HG03045 (cell line): ENCODE measurements around the gene FNDC3B.

ENCODE experiments used
- ATAC-seq: cut with Tn5 transposase; IDR thresholded peaks from one replicate; pipeline ENCODE4 v1.9.1; 2021; ENCODE audit warnings: mild to moderate bottlenecking, moderate library complexity; ENCODE audit not compliant: unreplicated experiment

The FNDC3B gene

DNA sequence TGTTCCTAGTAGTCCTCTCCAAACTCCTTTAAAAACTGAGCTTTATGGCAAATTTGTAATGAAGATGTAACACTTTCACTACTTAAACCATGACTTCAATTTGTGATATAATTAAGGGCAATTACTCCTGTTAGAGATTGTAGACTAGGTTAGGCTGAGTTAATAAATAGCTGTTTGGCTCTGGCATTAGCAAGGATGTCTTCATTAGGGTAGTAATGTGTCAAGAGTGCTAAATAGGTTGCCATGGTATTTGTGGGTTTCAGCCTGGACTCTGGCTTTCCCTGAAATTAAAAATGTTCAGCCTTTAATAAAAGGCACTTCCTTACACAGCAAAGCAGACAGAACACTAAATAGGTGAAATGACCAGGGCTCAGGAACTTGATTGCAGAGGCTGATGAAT, 337.0 kb downstream of the FNDC3B start:
- ATAC-seq: no peak

DNA sequence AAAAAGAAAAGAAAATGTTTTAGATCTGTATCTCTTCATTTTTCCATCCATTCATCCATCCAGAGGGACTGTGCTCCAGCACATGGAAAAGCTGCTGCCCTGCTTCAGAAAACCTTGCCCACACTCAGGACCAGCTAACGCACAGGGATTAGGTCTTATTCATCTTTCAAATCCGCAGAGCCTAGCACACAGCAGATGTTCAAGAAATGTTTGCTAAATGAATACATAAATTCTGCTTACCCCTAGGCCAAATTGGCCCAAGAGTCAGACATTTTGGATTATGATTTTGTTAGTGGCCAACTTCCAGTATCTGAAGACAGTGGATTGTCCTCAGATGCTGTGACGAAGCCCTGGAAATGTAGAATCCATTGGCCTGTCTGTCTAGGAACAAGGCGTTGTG, 337.5 kb downstream of the FNDC3B start:
- ATAC-seq: no peak

DNA sequence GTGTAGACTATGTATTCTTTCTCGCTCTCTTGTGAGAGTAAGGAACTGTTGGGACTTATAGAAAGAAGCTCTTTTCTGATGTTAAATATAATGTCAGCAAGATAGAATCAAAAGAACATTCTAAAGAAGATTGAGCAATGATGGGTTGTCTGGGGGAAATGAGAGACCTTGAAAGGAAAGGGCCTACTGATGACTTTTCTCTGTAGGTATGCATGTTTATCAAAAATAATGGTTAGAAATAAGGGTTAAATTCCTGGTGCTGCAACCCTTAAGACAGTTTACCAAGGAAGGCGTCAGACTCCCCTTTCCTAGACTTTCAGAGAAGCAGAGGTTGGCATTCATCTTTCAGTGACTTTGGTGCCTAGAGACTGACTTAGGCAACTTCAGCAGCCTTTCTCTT, 339.1 kb downstream of the FNDC3B start:
- ATAC-seq: no peak

DNA sequence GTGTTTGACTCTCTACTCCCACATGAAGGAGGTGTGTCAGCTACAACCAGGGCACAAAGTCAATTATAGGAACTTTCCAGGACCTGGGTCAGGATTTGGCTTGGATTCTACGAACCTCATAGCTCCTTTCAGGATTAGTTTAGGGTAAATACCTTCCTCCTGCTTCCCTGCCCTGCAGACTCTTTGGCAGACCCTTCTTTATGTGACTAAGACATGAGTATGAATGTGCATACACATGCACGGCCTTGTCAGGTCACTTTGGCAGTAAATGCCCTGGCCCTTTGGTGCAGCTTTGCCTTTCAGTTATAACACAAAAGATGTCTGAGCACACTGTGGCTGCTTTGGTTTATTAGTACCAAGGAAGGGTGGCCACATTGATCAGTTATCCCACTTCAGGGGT, 340.0 kb downstream of the FNDC3B start:
- ATAC-seq: no peak

DNA sequence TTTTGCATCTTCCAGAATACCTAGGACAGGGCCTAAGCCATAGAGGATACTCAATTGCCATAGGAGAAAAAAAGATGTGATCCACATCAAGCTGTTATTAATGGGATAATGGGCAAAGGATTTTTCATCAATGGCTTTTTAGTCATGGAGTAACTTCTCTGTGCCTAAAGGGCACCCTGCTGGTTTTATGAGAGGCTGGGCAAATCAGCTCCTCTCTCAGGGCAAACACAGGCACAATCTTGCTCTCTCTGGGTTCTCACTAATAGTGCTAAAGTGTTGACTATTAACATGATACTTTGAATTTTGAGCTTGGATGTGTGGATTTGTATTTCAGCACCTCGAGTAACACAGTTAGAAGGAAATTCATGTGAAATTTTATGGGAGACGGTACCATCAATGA, 341.3 kb downstream of the FNDC3B start:
- no peak for ATAC-seq

DNA sequence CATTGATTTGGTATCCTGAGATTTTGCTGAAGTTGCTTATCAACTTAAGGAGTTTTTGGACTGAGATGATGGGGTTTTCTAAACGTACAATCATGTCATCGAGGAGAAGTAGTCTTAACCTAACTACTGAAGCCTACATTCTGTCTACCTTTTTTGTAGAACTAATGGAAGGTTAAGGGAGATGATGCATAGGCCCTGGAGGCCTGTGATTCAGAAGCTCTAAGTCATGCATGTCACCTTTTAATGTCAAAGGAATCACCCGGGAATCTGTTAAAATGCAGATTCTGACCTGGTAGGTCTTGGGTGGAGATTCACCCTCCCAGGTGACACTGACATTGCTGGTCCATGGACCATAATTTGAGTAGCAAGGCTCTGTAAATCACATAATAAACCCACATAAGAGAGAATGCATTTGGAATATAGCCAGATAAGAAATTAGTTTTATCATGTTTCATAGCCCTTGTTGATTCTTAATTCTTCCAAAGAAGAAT, 344.0 kb downstream of the FNDC3B start:
- no peak for ATAC-seq

DNA sequence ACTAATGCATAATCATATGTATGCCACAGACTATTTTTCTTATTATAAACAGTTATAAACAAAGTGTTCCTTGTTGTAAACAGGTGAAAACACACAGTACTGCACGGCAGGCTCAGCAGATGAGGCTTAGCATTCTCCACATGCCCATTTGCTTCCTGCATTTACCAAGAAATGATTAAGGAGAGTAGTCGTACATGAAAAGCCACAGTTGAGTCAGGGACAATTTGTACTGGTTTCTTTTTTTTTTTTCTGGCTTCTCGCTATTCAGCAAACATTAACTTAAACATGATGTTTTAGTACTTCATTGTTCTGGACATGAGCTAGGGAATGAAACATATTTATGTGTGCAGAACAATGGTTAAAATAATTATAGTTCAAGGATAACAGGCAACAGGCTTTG, 345.5 kb downstream of the FNDC3B start:
- no peak for ATAC-seq

DNA sequence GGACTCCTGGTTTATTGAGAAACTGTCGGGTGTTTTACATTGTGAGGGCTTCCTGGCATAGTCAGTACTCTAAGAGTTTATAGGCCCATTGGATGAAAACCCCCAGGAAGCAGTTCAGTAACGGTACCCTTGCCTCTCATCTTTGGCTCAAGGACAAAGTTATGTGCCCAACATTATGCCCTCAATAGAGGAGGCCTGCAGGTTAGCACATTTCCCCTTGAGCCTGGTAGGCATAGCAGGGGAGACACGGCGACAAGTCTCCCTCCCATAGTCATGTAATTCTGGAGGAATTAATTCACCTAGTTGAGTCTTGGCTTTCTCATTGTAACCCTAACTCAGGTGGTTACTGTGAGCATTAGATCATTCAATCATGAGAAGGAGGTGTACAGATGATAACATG, 348.4 kb downstream of the FNDC3B start:
- ATAC-seq: no peak

DNA sequence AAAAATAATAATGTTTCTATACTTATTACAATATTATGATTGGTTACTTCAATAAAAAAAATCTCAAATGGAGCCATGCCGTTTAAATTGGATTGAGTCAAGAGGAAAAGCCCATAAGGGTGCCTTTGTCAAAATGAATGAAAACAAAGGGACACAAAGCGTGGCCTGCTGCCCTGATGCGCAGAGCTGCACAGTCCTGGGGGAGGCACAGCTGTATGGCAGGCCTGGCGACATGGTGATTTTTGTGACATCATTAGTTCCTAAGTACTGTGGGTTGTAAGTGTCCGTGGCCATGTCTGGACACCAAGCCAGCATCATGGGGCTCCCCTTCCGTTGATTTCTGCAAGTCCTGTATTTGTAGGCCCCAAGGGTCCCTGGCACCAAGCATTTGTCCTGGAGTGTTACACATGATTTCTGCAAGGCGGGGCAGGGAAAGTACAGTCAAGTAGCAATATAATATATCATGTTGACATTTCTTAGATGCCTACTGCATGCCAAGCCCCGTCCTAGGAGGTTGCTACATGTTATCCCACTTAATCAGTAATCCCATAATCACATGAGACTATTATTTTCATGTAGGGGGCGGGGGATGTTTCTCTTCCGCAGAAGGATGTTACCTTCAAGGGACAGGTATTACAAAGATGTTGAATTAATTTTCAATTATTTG, 349.2 kb downstream of the FNDC3B start:
- no peak for ATAC-seq

DNA sequence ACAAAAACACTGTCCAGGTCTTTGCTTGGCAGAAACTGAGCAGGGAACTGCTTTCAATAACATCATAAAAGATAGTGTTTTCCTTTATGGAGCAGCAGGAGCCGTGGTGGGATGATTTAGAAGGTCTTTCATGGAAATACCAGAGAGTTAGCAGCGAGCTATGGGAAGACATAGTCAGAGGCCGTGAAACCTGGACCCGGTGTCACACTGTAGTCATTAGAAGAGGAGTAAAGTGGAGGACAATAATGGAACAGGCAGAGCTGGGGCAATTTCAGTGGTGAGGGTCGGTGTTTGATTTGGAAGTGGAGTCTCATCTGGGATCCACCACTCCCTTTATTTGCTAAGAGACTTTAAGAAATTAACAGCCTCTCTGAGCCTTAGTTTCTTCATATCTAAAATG, 351.4 kb downstream of the FNDC3B start:
- no peak for ATAC-seq

DNA sequence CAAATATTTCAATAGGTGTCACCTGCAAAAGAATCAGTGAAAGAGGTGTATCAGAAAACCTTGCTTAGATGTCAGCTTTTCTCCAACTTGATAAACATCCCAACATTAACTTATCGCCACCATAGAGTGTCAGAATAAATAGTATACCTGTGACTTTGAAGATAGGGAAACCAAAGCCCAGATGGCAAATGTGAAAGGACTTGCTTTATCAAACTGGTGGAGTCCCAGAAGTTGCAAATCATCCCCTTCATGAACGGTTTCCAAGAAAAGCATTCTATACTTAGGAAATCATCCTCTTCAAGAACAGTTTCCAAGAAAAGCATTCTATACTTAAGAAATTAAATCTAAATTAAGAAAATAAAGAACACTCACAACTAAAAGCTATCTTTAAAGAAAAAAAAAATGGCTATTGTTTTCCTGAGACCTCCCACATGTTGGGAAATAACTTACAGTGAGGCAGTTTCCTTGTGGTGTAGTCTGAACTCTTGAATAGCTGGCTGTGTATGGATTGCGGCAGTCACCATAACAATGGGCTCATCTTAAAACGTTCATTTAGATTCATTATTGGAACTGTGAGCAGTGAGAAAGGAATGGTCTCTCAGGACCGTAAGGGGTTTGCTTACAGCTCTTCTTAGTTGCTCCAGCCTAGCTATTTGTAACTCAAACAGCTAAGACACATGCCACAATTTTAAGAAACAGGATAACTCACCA, 352.4 kb downstream of the FNDC3B start:
- ATAC-seq: no peak

DNA sequence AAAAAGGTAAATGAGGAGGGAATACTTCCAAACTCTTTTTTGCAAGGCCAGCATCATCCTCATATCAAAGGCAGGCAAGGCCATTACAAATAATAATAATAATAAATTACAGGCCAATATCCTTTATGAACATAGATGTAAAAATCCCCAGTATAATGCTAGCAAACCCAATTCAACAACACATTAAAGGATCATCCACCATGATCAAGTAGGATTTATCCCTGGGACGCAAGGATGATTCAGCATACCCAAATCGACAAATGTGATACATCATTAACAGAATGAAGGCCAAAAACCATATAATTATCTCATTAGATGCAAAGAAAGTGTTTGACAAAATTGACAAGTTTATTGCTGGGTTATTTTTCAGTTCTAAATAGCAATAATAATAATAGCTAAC, 355.3 kb downstream of the FNDC3B start:
- no peak for ATAC-seq

DNA sequence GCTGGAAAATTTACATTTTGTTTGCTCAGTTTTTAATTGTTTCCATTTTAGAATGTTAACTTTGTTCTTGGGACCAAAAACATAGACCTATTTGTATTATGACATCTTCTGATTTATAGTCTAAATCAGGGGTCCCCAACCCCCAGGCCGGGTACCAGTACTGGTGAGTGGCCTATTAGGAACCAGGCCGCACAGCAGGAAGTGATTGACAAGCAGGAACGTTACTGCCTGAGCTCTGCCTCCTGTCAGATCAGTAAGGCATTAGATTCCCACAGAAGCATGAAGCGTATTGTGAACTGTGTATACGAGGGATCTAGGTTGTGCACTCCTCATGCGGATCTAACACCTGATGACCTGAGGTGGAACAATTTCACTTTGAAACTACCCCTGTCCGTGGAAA, 357.0 kb downstream of the FNDC3B start:
- no peak for ATAC-seq

DNA sequence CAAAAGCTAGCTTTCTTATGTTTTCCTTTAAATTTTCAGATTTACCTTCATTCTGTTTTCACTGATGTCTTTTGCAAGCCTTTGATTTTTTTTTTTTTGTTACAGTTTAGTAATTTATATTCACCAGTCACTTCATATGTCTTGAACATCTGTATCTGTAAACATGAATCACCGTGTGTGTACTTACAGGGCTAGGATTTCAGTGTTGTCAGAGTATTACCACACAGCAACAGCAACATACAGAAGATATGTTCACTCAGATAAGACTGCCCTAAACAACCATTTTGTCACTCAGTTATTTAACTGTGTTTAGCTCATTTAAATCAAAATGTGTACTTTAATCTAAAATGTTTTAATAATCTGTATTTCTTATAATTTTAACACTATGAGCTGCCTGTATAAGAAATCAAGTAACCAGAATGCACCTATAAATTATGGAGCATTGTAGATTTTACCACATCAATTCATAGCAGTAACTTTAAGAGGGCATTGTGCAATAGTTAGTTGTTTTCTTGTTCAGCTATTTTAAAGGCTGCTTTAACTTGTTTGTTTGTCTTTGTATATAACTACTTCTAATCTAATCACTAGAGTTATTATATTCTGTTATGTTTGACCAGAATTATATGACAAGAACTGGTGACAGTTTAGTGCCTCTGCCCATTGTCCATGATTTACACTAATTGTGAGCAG, 358.5 kb downstream of the FNDC3B start:
- ATAC-seq: no peak

DNA sequence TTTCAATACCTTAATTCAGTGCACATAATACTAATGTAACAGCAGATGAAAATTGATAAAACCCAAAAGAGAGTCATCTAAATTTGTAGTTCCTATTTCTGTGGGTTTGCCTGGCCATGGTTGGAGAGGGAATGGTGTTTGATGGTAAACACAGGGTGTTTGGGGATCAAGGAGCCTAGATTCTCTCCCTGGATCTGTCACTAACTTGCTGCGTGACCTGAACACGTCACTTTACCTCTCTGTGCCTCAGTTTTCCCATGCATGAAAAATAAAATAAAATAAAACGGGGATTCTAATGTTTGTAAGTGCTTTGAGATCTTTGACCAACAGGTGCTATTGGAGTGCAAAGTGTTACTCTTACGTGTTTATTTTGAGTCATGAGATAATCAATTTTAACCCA, 359.1 kb downstream of the FNDC3B start:
- no peak for ATAC-seq

DNA sequence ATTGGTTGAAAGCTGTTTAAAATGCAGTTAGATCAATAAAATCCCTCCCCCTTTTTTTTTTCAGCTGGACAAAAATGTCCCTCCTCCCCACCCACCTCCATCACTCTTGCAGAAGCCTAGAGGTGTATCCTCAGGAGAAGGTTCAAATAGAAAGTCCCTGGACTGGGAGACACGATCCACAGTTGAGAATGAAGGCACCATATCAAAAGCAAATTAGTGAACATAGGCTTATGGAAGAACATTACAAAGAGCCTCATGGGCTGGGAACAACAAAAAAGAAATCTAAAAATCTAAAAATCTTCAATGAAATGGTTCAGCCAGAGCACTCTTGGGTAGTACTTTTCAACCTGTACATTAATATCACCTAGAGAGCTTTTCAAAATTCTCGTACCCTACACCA, 362.7 kb downstream of the FNDC3B start:
- ATAC-seq: no peak

DNA sequence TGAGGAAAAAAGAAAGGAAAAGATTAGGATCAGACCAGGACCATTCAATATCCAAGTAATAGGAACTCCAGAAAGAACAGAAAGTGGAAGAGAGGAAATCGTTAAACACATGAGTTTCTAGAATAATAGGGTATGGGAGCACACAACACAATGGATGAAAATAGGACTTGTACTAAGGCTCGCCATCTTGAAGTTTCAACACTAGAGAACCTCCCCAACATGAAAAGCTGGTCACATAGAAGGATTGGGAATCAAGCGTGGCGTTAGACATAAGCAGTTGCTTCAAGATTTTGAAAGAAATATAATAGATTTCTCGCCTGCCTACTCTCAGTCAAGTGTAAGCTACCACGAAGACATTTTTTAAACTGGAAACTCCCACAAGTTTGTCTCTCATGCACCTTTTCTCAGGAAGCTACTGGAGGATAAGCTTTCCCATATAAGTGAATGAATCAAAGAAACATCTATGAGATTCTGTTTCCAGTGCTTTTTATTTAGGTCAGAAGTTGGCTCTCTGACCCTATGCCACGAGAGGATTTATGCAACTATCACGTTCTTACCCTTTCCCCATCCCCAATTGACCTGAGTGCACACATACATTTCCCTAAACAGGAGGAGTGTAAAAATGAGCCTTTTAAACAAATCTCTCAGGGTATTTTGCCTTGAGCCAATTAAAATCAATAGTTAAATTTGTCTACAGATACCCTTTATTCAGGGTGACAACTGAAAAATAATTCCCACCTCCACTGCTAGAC, 363.7 kb downstream of the FNDC3B start:
- no peak for ATAC-seq

DNA sequence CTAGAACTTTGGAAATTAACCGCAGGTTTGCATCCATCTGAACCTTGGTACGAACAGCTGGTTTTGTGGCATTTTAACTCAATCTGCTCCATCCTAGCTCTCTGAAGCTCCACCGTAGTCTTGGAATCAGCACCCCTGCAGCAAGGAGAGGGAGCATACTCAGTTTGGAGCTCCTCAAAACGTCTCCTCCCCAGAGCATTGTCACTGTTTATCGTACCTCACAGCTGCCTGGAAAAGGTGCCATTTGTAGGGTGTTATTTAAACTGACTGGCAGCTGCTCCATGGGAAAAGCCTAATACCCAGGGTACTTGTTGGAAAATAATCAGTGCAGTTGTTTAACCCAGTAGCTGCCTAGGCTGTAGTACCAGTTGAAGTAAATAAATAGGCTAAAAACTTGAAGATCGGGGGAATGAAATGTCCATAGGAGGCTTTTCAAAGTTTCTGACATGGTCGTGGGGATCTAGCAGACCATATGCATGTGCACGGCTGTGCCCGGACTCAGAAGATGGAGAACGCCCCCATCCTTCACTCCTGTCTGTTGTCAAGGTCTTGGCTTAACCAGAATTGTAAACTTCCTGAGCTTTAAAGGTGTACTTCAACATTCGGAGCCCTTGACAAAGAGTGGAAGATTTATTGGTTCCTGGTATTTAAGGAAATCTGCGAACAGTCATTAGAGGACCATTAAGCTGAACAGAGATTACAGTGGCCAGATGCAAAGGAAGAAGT, 365.0 kb downstream of the FNDC3B start:
- ATAC-seq: no peak

DNA sequence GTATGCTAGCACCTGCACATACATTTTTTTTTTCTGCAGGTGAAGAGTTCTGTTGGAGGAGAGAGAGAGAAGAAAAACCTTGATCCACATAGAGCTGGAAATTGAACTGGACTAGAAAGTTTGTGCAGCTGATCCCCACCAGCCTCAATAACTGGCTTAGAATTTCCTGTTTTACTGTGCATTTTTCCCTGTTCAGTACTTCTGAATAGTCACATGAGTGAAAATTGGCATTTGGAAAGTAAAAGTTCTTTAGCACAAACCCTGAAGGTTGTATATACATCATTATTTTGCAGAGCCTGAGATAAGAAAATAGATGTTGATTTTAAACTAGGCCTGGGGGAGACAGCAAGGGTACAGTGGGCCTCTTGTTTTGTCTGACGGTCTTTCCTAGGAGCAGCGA, 366.5 kb downstream of the FNDC3B start:
- no peak for ATAC-seq

DNA sequence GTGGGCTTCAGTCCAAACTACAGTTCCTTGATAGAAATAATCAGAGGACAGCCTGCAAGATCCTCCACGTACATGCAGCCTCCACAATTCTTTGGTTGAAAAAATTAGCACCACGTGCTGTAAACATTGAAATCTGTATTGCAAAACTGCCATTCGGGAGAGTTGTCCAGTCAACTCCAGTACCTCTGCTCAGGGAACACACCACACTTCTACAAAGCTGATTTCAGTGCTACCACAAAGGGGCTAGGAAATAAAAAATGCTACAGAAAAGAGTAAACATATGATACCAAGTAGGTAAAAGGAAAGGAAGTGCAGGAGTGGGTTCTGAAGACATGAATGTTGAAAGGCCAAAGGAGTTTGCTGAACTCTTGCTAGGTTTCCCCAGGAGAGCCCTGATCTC, 368.5 kb downstream of the FNDC3B start:
- ATAC-seq: no peak
